GM10847 (cell line): ENCODE data around the gene CYTH4.

Experiments
- POLR2A ChIP-seq: IDR thresholded peaks from 2 replicates; pipeline ENCODE4 v1.6.1; 2011; ENCODE audit not compliant: insufficient read length; ENCODE audit errors: extremely low read depth

CYTH4 gene

DNA sequence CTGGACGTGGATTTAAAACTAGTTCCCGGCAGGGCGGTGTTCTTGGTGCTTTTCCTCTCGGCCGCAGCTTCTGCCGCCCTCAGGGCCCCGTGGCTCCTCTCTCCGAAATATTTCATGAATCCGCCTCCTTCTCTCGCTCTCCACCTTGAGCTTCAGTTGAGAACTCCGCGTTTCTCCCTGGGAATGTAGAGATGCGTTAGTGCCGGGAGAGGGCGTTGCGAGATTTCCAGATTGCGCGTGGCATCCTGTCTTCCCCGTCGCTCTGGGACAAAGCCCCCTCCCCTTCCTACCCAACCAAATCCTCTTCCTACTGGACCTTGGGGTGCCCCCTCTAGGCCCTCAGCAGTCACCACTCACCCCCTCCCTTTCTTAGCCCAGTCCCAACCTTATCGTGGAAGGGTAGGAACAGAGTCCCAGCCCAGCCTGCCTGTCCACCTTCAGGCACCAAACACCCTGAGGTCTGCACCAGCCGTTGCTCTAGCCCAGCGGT is 22.7 kb upstream of the CYTH4 start:
- TF ChIP-seq POLR2A: no peak

DNA sequence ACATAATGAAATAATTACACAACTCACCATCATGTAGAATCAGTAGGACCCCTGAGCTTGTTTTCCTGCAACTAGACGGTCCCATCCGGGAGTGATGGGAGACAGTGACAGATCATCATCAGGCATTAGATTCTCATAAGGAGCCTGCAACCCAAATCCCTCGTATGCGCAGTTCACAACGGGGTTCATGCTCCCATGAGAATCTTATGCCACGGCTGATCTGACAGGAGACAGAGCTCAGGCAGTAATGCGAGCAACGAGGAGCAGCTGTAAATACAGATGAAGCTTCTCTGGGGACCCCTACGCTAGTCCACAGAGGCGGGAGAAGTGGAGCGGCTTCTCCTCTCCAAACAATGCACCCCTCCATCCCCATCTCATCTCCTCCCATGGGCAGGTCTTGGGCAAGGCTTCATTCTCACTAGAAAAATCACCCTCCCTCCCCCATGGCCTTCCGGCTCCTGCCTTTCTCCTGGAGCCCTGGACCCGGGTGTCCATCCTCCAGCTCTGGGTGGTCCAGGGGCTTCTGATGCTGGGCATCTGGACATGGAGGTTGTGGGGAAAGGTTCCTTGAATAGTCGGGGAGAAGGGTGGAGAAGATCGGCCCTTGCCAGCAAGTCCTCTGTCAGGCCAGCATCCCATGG is 22.0 kb upstream of the CYTH4 start:
- no peak for TF ChIP-seq POLR2A

GRCh38 chr22:37260901-37261336 is 21.4 kb upstream of the CYTH4 start:
- no peak for TF ChIP-seq POLR2A

- no peak for TF ChIP-seq POLR2A
Measured at GRCh38 chr22:37262346-37262745, 20.0 kb upstream of the CYTH4 start.

- TF ChIP-seq POLR2A: no peak
Measured at GRCh38 chr22:37263966-37264887, 18.1 kb upstream of the CYTH4 start.

DNA sequence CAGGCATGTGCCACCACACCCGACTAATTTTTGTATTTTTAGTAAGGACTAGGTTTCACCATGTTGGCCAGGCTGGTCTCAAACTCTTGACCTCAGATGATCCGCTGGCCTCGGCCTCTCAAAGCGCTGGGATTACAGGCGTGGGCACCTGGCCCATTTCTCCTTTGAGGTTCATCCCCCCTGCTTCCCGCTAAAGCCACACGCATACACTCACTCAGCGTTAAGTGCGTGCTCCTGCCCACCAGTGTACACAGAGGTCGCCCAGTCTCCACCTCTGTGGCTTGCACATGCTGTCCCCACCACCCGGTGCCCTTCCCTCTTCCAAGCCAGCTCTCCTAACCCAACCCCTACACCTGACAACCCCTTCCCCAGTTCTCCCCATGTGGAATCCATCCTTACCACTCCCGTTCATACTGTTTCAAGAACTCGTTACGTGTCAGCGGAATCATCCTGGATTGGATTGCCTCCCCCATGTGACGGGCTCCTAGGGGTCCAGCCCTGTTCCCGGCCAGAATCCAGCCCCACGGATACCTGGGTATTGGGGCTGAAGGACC is 15.7 kb upstream of the CYTH4 start:
- TF ChIP-seq POLR2A: no peak

DNA sequence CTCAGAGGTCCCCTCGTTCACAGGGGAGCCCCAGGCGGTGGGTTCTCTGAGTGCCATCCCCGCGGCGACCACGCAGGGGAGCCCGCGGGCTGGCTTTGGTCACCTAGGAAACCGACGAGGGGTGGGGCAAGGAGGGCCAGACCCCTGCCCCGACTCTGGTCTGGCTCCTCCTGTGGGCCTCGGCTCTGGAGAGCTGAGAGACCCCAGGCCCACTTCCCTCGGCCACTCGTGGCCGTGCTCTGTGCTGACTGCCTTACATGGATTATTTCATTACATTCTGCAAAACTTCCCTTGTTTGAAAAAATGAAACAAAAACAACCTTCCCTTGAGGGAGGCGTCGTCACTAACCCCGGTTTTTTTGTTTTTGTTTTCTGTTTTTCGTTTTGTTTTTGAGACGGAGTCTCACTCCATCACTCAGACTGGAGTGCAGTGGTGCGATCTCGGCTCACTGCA is 15.1 kb upstream of the CYTH4 start:
- TF ChIP-seq POLR2A: peak; percentile 14

- TF ChIP-seq POLR2A: no peak
Measured at GRCh38 chr22:37267661-37268413, 14.5 kb upstream of the CYTH4 start.

DNA sequence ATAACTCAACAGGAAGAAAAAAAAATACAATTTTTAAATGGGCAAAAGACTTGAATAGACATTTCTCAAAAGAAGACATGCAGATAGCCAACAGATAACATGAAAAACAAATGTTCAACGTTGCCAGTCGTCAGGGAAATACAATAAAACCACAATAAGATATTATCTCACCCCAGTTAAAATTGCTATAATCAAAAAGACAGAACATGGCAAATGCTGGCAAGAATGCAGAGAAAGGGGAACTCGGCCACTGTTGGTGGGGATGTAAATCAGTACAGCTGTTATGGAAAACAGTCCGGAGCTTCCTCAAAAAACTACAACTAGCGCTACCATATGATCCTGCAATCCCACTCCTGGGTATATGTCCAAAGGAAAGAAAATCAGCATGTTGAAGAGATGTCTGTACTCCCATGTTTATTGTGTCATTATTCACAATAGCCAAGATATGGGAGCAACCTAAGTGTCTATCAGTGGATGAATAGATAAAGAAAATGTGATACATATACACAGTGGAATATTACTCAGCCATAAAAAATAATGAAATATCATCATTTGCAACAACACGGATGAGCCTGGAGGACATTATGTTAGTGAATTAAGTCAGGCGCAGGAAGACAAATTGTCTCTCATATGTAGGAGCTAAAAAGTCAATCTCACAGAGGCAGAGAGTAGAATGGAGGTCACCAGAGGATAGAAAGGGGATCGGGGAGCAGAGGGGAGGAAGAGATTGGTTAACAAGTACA is 12.2 kb upstream of the CYTH4 start:
- TF ChIP-seq POLR2A: no peak

DNA sequence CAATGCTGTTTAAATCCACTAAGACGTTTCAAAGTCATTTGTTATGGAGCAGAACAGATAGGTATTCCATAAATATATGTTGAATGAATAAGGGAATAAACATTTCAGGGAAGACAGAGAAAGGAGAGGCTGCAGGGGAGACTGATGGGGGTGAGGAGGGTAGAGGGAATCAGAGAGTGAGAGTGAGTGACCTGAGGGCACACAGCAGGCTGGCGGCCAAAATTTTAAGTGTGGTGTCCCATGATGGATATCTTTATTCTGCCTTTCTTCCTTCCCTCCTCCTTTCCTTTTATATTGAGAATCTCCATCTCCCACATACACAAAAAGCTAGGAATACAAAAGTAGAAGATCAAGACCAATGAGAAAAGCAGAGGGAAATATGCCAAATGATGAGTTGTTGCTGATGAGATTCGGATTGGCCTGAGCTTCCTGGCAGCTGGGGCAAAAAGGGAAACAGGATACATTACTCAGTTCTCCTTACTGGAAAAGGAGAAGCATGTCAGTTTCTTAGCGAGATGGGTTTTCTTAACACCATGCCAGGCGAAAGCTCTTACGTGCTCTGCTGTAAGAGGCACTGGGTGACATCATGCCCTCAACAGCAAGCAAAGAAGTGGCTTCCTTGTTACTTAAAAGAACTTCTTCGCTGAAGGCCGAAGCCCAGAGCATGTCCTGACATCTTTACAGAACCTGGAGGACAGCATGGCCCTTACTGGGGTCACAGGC is 11.2 kb upstream of the CYTH4 start:
- no peak for TF ChIP-seq POLR2A

DNA sequence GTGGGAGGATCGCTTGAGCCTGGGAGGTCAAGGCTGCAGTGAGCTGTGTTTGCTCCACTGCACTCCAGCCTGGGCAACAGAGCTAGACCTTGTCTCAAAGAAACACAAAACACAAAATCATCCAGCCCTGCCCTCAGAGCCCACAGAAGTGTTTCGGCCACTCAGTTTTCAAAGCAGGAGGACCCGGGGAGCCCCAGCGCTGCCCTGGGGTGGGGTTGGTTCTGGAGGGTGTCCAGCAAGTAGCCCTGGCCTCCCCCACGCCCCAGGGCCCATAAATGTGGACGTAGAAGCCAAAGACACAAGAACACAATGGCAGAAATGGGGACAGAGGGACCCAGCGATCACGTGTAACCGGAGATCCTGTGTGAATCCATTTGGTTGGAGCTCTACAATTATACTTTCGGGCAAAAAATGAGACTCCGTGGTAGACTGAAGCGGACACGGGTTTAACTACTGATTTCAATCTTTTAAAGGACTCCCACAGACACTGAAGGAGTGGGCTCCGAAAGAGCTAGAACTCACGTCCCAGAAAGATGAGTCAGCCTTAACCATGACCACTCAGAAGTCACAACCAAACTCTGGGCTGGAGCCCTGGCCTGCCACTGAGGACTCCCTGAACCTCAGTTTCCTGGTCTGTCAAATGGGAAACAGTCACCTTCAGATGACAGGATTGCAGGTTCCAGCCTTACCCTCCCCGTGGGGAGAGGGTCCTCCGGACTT is 9.0 kb upstream of the CYTH4 start:
- no peak for TF ChIP-seq POLR2A

- TF ChIP-seq POLR2A: no peak
Measured at GRCh38 chr22:37273846-37274225, 8.5 kb upstream of the CYTH4 start.

DNA sequence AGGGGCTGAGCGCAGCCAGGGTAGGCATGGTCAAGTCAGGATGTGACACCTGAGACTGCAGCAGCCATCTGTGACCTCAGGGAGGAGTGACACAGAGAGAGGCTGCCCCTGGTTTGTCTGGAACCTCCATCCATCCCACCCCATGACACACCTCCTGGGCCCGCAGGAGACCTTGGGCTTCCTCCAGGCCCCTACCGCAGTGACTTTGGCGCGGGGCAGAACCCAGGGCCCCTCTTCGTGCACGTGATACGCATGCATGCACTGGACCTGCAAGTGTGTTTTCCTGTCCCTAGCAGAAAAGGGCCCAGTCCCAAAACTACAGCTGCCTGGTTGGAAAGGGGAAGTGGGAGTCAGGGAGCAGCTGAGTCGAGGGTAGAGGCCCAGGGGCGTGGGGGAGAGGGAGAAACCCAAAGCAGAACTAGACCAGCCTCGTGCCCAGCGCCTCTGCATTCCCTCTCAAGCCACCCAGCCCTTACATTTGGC is 7.9 kb upstream of the CYTH4 start:
- TF ChIP-seq POLR2A: no peak
